Stimulated activated CD8-positive, alpha-beta memory T cell treated with anti-CD3 and anti-CD28 coated beads, Interleukin-7, amount 100 ng/mL, for 4 hours (primary cell): Measurements from ENCODE around the gene EIF3J.
"Not testable (repeated sequence)": the region's sequence is repeated elsewhere in the genome, so short reads cannot be mapped to it uniquely, and the experiment has no call there.

Experiments used
- DNase-seq, 2 donors: peaks; one replicate each; pipeline ENCODE4 v3.0.0-alpha.2; 2020; ENCODE audit warnings: low read depth in 2 of 2

Gene EIF3J

GRCh38 chr15:44536962-44537734 lies at the start of gene EIF3J:
EIF3J (plus strand) TSS chr15:44537147; CDS start chr15:44537195, 48 bp downstream.
- peak; percentile 90 to 94 for DNase-seq

- no peak for DNase-seq
Observed at GRCh38 chr15:44489464-44489863, 47.5 kb upstream of the EIF3J start.

GRCh38 chr15:44490622-44491021 lies 46.3 kb upstream of the EIF3J start:
- DNase-seq: no peak

- no peak for DNase-seq
Observed at GRCh38 chr15:44492040-44492439, 44.9 kb upstream of the EIF3J start.

- no peak for DNase-seq
Observed at GRCh38 chr15:44492672-44493071, 44.3 kb upstream of the EIF3J start.

- no peak for DNase-seq
Observed at GRCh38 chr15:44495562-44495961, 41.4 kb upstream of the EIF3J start.

GRCh38 chr15:44500555-44500954 lies 36.4 kb upstream of the EIF3J start:
- no peak for DNase-seq

GRCh38 chr15:44501768-44502366 lies 35.1 kb upstream of the EIF3J start:
- DNase-seq: no peak

GRCh38 chr15:44516436-44516835 lies 20.5 kb upstream of the EIF3J start:
- no peak for DNase-seq

GRCh38 chr15:44519537-44519936 lies 17.4 kb upstream of the EIF3J start:
- DNase-seq: no peak

- DNase-seq: no peak
Observed at GRCh38 chr15:44525018-44525417, 11.9 kb upstream of the EIF3J start.

GRCh38 chr15:44527241-44527640 lies 9.7 kb upstream of the EIF3J start:
- DNase-seq: no peak

GRCh38 chr15:44529864-44530604 lies 6.9 kb upstream of the EIF3J start:
- DNase-seq: no peak

- no peak for DNase-seq
Observed at GRCh38 chr15:44530653-44531052, 6.3 kb upstream of the EIF3J start.

- DNase-seq: not testable (repeated sequence)
Observed at GRCh38 chr15:44532275-44532674, 4.7 kb upstream of the EIF3J start.

GRCh38 chr15:44532689-44533088 lies 4.3 kb upstream of the EIF3J start:
- DNase-seq: no peak

GRCh38 chr15:44535092-44535491 lies 1.9 kb upstream of the EIF3J start:
- DNase-seq: no peak

GRCh38 chr15:44535523-44536301 lies 1.2 kb upstream of the EIF3J start:
- DNase-seq: peak in 1 of 2 donors; percentile 11

- no peak for DNase-seq
Observed at GRCh38 chr15:44536302-44536961, 515 bp upstream of the EIF3J start.

- no peak for DNase-seq
Observed at GRCh38 chr15:44537735-44538240, 841 bp downstream of the EIF3J start.

- no peak for DNase-seq
Observed at GRCh38 chr15:44541282-44541958, 4.5 kb downstream of the EIF3J start.
